ENCODE data around the gene PLEK.

- TF ChIP-seq HDAC2 (IDR thresholded peaks at IDR 0.05) = no peak
- TF ChIP-seq, protein P1, sequence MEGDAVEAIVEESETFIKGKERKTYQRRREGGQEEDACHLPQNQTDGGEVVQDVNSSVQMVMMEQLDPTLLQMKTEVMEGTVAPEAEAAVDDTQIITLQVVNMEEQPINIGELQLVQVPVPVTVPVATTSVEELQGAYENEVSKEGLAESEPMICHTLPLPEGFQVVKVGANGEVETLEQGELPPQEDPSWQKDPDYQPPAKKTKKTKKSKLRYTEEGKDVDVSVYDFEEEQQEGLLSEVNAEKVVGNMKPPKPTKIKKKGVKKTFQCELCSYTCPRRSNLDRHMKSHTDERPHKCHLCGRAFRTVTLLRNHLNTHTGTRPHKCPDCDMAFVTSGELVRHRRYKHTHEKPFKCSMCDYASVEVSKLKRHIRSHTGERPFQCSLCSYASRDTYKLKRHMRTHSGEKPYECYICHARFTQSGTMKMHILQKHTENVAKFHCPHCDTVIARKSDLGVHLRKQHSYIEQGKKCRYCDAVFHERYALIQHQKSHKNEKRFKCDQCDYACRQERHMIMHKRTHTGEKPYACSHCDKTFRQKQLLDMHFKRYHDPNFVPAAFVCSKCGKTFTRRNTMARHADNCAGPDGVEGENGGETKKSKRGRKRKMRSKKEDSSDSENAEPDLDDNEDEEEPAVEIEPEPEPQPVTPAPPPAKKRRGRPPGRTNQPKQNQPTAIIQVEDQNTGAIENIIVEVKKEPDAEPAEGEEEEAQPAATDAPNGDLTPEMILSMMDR (IDR thresholded peaks at IDR 0.05) = no peak
- TF ChIP-seq JUN (IDR thresholded peaks at IDR 0.05) = no peak
- no peak for TF ChIP-seq TP53 (CRISPR knock-in tag; IDR thresholded peaks at IDR 0.05)
These were observed 51.1 kb downstream of the PLEK start for GRCh38 chr2:68416081-68416675.

All from A549 (cell line).